Activated CD8-positive, alpha-beta memory T cell treated with anti-CD3 and anti-CD28 coated beads for 48 hours (primary cell): ENCODE measurements around the gene USP2.

Experiments
- DNase-seq, 3 experiments: peaks; one replicate each; pipeline ENCODE4 v3.0.0-alpha.2; 2020; ENCODE audit warnings: low read depth in 2 of 3, low spot score in 2 of 3

Gene USP2

GRCh38 chr11:119307219-119307618, 74.3 kb downstream of the USP2 start:
- DNase-seq = no peak

- DNase-seq = no peak
These were observed 75.1 kb downstream of the USP2 start for GRCh38 chr11:119306373-119306890.

GRCh38 chr11:119305556-119306372, 75.7 kb downstream of the USP2 start:
- no peak for DNase-seq
